ENCODE data around the gene CIRBP. TPM values are rescaled to one million over a fixed set of nuclear protein-coding genes. Genes with fewer than 3 reads are reported as not detected.

CIRBP gene
- total RNA-seq, 2 experiments from 2014 or later: 207 to 210 TPM

- ChIA-PET POLR2A (interaction anchor here (0.9 to 1.6 kb wide), 4 partner anchors 29 to 219 kb away, joined by 3 to 15 read pairs (median 5); partner anchors contain the start of genes CIRBP and RNU6-2), CTCF (interaction anchor here (0.6 to 7.5 kb wide), 11 partner anchors 18 to 315 kb away, joined by 3 to 373 read pairs (median 3); partner anchors contain the start of gene CIRBP)
Measured at GRCh38 chr19:1239796-1240737, 29.1 kb upstream of the CIRBP start.

- POLR2A ChIA-PET: interaction anchor here (0.9 to 1.6 kb wide), 6 partner anchors 20 to 220 kb away, joined by 3 to 15 read pairs (median 4); partner anchors contain the start of genes CIRBP and RNU6-2
- CTCF ChIA-PET: interaction anchor here (0.6 to 7.5 kb wide), 9 partner anchors 19 to 257 kb away, joined by 3 to 373 read pairs (median 3); partner anchors contain the start of genes CIRBP and WDR18
Measured at GRCh38 chr19:1240925-1241324, 28.2 kb upstream of the CIRBP start.

- POLR2A ChIA-PET: interaction anchor here (0.6 to 1.6 kb wide), 8 partner anchors 10 to 317 kb away, joined by 3 to 15 read pairs (median 4); partner anchors contain the start of genes CIRBP and RNU6-2
- CTCF ChIA-PET: interaction anchor here (0.6 to 7.5 kb wide), 8 partner anchors 19 to 259 kb away, joined by 3 to 373 read pairs (median 4); partner anchors contain the start of genes CIRBP and WDR18
Measured at GRCh38 chr19:1241417-1242095, 27.6 kb upstream of the CIRBP start, which contains the start of gene ATP5F1D. Gene ATP5F1D, plus strand, starts transcription at chr19:1241751. Its CDS starts 100 bp downstream, at chr19:1241851.

- CTCF ChIA-PET: interaction anchor here (0.6 to 7.5 kb wide), 37 partner anchors 12 to 328 kb away, joined by 3 to 373 read pairs (median 4); partner anchors contain the start of genes CIRBP, FAM174C and WDR18
- POLR2A ChIA-PET: interaction anchor here (1.1 to 3.3 kb wide), 7 partner anchors 9 to 260 kb away, joined by 4 to 47 read pairs (median 5); partner anchors contain the start of genes CIRBP and WDR18
Measured at GRCh38 chr19:1243768-1244692, 25.1 kb upstream of the CIRBP start.

- POLR2A ChIA-PET: interaction anchor here (0.6 to 3.3 kb wide), 8 partner anchors 8 to 261 kb away, joined by 3 to 47 read pairs (median 5); partner anchors contain the start of genes CIRBP and WDR18
- CTCF ChIA-PET: interaction anchor here (0.6 to 7.5 kb wide), 32 partner anchors 16 to 329 kb away, joined by 3 to 373 read pairs (median 4); partner anchors contain the start of genes CIRBP, FAM174C and WDR18
Measured at GRCh38 chr19:1244693-1245451, 24.3 kb upstream of the CIRBP start.

- POLR2A ChIA-PET: interaction anchor here (0.6 to 3.3 kb wide), 3 partner anchors 16 to 232 kb away, joined by 3 to 38 read pairs (median 4); partner anchors contain the start of gene CIRBP
- CTCF ChIA-PET: interaction anchor here (1.8 to 7.5 kb wide), 4 partner anchors 16 to 219 kb away, joined by 4 to 373 read pairs (median 18); partner anchors contain the start of gene CIRBP
Measured at GRCh38 chr19:1245494-1246264, 23.5 kb upstream of the CIRBP start.

- ChIA-PET CTCF (interaction anchor here (0.6 to 7.5 kb wide), 3 partner anchors 15 to 171 kb away, joined by 3 to 373 read pairs (median 4); partner anchors contain the start of gene CIRBP), POLR2A (interaction anchor here (0.7 to 3.3 kb wide), 2 partner anchors 19 to 23 kb away, joined by 3 to 38 read pairs; partner anchors contain the start of gene CIRBP)
Measured at GRCh38 chr19:1246265-1247087, 22.7 kb upstream of the CIRBP start.

GRCh38 chr19:1247748-1248138, 21.4 kb upstream of the CIRBP start:
- ChIA-PET CTCF (interaction anchor here (7.5 kb wide), 1 partner anchor 14 kb away, joined by 373 read pairs; the partner anchor contains the start of gene CIRBP), POLR2A (interaction anchor here (0.6 kb wide), 1 partner anchor 19 kb away, joined by 3 read pairs; no protein-coding TSS in a partner anchor)

- CTCF ChIA-PET: no interaction called here
- POLR2A ChIA-PET: interaction anchor here (1.0 kb wide), 2 partner anchors 18 to 21 kb away, joined by 3 to 5 read pairs; partner anchors contain the start of gene CIRBP
Measured at GRCh38 chr19:1248139-1248785, 20.9 kb upstream of the CIRBP start, which contains the start of gene MIDN. Gene MIDN, plus strand, starts transcription at chr19:1248583. Its CDS starts 1,714 bp downstream, at chr19:1250297.

GRCh38 chr19:1248786-1249297, 20.3 kb upstream of the CIRBP start:
- POLR2A ChIA-PET: interaction anchor here (1.0 kb wide), 2 partner anchors 18 to 20 kb away, joined by 3 to 5 read pairs; partner anchors contain the start of gene CIRBP
- CTCF ChIA-PET: interaction anchor here (0.6 kb wide), 1 partner anchor 18 kb away, joined by 3 read pairs; no protein-coding TSS in a partner anchor

- CTCF ChIA-PET: interaction anchor here (0.6 kb wide), 1 partner anchor 17 kb away, joined by 3 read pairs; no protein-coding TSS in a partner anchor
- POLR2A ChIA-PET: interaction anchor here (0.7 to 1.0 kb wide), 4 partner anchors 10 to 20 kb away, joined by 3 to 5 read pairs (median 4); partner anchors contain the start of gene CIRBP
Measured at GRCh38 chr19:1249298-1249989, 19.7 kb upstream of the CIRBP start.

- POLR2A ChIA-PET: interaction anchor here (0.7 to 0.9 kb wide), 2 partner anchors 10 to 19 kb away, joined by 3 to 4 read pairs; partner anchors contain the start of gene CIRBP
- CTCF ChIA-PET: no interaction called here
Measured at GRCh38 chr19:1249990-1250436, 19.1 kb upstream of the CIRBP start.

Data from activated CD8-positive, alpha-beta memory T cell treated with anti-CD3 and anti-CD28 coated beads for 36 hours (primary cell).